HUDEP-2 (cell line): ENCODE data around the gene CYP4A22.
A peak's percentile ranks its signal among the peaks of the same experiment; 100 is the strongest.
"Not testable (repeated sequence)": the region's sequence is repeated elsewhere in the genome, so short reads cannot be mapped to it uniquely, and the experiment has no call there.

ENCODE experiments used
- DNase-seq, 76 experiments: peaks; one replicate each; lab custom pipeline; 2025; ENCODE audit not compliant: unreplicated experiment in 76 of 76; lab: John Stamatoyannopoulos, UW

Gene CYP4A22

DNA sequence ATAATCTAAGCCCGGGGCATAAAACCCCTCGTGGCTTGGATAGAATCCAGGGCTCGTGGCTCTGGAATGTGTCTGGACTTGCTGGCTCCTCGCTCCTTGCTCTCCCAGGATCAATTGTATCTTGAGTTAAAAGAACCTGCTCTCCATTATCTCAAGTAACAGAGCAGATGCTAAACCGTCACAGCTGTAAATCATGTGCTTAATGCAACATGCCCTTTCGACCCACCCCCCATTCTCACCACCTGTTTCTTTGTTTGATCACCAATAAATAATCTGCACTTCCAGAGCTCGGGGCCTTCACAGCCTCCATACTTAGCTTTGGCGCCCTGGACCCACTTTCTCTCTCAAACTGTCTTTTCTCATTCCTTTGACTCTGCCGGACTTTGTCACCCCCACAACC, 11.9 kb downstream of the CYP4A22 start:
- not testable (repeated sequence) for DNase-seq

DNA sequence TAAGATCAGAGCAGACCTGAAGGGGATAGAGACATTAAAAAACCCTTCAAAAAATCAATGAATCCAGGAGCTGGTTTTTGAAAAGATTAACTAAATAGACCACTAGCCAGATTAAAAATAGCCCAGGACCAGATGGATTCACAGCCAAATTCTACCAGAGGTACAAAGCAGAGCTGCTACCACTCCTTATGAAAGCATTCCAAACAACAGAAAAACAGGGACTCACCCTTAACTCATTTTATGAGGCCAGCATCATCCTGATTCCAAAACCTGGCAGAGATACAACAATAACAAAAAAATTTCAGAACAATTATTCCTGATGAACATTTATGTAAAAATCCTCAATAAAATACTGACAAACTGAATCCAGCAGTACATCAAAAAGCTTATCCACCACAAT, 19.2 kb downstream of the CYP4A22 start:
- not testable (repeated sequence) for DNase-seq

DNA sequence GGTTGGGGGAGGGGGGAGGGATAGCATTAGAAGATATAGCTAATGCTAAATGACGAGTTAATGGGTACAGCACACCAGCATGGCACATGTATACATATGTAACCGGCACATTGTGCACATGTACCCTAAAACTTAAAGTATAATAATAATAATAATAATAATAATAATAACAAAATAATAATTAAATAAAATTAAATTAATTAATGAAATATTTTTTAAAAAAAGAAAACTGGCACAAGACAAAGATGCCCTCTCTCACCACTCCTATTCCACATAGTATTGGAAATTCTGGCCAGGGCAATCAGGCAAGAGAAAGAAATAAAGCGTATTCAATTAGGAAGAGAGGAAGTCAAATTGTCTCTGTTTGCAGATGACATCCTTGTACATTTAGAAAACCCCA, 20.7 kb downstream of the CYP4A22 start:
- not testable (repeated sequence) for DNase-seq

DNA sequence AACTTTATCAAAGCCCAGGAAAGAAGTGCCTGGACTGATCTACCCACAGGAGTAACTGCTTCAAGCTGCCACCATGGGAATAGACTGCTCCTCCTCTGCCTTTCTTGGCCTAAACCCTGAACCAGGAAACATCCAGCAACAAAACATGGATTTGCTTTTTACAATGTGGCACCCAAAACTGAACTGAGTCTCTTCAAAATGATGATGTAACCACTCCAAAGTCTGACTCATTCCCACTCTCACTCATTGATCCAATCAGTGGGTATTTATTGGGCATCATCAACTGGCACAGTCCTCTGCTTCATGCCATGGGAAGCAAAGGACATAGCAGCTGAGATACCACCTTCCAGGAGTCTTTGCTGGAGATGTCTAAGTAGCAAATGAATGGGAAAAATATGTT, 23.5 kb downstream of the CYP4A22 start:
- DNase-seq, result no peak

DNA sequence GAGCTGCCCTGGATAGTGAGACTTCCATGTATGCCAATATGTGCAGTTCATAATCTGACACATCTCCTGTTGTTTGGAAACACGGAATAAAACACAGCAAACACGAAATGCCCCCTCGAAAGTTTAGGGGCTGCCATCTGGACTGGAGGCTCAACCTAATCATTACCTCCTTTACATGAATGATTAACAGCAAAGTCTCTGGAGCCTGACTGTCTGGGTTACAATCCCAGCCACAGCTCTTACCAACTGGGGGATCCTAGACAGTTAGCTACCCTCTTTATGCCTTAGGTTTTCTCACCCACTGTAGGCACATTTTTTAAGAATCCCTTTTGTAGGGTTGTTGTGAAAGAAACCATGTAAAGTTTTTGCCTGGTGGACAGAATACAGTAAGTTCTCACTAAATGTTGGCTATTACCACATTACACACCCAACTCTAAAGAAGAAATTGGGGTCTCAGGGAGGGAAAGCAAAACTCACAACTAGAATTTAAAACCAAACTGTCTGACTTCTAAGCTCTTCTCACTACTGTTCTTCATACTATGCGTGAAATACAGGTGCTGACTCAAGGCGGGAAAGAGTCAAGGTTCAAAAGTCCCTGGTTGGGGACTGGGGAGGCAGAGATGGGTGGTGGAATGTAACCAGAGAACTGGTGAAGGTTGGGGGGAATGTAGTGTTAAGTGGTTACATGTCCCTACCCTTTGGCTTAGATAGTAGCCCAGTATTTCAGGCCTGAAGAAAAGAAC, 24.2 kb downstream of the CYP4A22 start:
- DNase-seq, result no peak

DNA sequence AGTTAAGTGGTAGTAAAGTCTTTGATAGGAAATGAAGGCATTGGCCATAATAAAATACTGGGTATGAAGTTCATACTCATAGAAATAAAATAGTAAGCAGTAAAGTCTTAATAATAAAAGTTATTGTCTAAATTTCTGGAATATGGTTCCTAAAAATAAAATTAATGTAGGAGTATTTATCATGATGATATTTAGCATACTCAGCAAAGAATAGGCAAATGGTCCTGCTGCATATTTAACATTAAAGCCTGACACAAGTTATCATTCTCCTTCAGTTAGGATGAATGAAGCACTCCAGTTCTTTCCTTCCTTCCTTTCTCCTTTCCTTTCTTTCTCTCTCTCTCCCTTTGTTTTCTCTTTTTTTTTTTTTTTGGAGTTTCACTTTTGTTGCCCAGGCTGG, 27.3 kb downstream of the CYP4A22 start:
- DNase-seq, result no peak

DNA sequence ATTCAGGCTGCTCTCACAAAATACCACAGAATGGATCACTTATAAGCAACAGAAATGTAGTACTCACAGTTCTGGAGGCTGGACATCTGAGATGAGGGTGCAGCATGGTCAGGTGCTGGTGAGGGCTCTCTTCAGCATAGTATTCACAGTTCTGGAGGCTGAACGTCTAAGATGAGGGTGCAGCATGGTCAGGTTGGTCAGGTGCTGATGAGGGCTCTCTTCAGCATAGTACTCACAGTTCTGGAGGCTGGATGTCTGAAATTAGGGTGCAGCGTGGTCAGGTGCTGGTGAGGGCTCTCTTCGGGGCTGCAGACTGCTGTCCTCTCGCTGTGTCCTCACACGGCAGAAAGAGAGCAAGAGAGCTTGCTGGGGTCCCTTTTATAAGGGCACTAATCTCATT, 35.5 kb downstream of the CYP4A22 start:
- DNase-seq, result no peak

DNA sequence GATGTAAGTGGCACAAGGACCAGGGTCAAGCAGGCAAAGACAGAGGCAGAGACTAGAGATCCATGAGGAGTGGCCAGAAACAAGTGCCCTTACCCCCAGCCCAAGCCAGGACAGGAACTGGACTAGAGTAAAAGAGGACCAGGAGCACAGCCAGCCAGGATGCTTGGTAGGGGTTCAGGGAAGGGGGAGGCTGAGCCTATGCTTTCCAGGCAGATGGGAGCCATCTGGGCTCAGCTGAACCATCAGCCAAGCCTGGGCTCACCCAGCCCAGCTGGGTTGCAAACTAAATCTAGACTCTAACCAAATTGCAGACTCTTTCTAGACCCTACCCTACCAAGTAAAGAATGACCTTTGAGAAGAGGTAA, 37.4 kb downstream of the CYP4A22 start:
- no peak for DNase-seq

DNA sequence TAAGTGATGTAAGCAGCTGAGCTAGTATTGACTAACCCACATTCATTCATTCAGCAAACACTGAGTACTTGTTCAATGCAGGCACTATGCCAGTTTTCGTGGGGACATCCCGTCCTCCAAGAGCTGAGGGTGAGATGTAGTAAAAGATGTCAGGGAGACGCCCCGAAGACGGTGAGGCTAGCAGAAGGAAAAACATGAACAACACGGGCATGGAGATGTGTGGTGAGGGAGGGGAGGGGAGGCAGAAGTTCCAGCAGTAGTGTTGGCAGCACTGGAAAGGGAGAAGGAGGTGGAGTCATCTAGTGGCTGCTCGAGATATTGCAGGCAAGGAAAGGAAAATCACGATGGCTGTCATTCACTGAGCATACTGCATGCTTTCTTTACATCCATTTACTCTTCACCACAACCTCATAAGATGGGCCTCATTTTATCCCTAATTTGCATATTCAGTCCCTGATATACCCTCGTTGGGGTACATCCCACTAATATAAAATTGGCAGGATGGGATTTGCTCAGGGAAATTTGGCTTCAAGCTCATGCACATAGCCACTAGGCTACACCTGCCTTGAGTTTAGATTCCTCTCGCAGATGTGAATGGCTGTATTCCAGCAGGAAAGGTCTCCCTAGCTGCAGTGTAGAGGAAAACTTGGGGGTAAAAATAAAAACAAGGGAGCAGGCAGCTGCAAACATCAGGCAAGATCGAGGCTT, 38.1 kb downstream of the CYP4A22 start:
- DNase-seq, result peak in 49 of 76 experiments; percentile 7 to 72 (median 35)

DNA sequence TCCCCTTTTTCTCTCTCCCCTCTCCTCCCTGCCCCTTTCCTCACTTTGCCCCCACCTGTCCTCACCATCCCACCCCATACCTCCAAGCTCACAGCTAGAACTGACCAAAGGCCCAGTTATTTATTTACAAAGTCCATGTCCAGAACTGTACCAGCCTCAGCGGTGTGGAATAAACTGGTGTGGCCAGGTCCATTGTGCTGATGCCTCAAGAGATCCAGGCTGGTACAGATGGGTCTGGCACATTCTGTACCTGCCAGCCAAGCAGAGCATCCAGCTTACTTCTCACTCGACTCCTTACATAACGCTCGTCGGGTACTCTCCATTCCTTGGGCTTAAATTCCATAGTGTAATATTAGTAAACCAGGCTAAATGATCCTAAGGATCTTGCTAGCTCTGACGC, 40.8 kb downstream of the CYP4A22 start:
- DNase-seq, result no peak

DNA sequence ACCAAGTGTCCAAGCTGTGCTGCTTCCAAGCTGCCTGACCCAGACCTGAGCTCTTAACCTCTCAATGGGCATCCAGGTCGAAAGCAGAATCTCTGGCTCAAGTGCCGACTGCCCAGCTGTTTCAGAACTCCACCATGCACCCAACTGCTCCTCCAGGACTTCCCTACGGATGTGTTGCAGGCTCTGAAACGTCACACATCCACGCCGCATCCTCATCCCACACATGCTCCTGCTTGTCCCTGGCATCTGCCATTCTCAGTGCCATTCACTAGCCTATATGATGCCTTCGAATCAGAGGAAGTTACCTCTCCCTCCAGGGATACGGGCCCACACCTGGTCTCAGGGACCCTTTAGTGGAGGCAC, 41.4 kb downstream of the CYP4A22 start:
- DNase-seq, result no peak

DNA sequence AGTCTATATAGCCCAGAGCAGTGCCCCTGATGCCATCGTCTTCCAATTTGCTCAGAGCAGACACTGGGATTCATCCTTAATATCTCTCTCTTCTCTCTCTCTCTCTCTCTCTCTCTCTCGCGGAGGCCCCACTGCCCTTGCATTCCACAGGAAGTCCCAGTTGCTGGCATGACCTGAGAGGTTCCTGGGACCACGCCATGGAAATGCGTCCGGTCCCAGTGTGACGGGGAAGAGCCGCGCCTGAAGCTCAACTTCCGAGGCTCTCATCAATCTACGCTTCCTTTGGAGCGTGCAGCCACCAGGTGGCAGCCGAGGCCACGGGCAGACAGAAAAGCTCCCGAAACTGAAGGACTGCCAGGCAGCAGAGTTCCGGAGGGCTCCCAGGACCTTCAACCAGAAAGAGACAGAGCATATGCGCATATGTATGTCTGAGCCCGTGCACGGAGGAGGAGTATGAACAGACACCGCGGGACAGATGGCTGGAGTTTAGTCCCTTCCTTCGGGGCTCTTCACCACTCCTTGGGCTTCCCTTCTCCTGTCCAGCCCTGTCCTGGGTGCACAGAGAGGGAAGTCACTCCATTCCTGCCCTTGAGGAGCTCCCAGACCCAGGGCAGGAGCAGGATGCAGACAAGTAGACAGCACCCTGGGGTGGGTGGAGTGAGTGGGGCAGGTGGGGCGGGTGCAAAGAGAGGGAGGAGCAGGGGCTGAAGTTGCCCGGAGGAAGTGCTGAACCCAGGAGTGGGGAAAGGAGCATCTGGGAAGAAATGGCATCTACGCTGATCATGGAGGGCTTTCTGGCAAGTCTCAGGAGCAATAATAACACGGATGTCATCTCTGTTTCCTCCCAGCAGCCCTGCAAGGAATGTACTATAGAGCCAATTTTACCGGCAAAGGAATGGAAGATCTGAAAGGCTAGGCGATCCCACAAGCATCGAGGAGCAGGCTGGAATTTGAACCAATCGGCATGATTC, 42.1 kb downstream of the CYP4A22 start:
- peak in 74 of 76 experiments; percentile 27 to 95 (median 88) for DNase-seq

DNA sequence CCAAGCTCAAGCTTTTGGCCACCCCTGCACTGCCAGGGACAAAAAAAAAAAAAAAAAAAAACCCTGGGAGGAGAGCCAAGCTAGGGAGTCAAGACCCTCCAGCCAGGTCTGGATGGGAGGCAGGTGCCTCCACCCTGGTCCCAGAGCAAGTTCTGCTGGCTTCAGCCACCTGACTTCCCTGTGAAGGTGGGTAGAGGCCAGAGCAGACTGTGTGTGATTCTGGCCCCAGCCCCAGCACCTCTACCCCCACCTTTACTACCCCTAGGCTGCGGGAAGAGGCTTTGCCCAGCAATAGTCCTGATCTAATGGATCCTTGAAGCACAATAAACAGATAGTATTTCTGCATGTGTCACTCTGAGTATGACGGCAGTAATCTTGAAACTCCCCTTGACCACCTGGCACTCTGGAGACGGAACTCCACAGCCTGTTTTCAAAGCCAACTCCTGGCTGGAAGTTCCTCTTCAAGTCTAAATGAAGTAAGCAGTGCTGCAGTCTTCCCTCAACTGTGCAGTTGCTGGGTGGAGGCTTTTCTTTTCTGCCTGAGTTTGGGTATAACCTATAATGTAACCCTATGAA, 42.8 kb downstream of the CYP4A22 start:
- peak in 16 of 76 experiments; percentile 35 to 78 (median 56) for DNase-seq

DNA sequence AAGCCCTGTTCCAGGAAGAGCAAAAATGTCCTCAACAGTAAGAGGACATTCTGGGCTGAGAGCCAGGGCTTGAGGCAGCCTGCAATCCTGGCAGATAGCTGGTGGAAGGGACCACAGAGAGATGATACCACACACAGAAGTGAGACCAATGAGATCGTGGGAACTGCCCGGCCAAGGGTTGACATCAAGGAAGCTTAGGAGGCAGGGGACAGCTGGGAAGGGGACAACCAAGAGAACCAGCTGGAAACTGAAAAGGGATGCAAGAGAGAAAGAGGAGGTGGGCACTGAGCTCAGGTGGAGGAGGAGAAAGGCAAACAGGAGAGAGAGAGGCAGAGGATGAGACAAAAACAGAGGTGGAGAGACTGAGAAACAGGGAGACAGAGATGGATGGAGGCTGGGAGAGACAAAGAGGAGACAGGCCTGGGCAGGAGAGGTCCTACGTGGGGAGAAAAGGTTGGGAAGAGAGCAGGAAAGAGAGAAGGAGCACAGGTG, 43.4 kb downstream of the CYP4A22 start:
- DNase-seq, result peak in 72 of 76 experiments; percentile 28 to 89 (median 73)

DNA sequence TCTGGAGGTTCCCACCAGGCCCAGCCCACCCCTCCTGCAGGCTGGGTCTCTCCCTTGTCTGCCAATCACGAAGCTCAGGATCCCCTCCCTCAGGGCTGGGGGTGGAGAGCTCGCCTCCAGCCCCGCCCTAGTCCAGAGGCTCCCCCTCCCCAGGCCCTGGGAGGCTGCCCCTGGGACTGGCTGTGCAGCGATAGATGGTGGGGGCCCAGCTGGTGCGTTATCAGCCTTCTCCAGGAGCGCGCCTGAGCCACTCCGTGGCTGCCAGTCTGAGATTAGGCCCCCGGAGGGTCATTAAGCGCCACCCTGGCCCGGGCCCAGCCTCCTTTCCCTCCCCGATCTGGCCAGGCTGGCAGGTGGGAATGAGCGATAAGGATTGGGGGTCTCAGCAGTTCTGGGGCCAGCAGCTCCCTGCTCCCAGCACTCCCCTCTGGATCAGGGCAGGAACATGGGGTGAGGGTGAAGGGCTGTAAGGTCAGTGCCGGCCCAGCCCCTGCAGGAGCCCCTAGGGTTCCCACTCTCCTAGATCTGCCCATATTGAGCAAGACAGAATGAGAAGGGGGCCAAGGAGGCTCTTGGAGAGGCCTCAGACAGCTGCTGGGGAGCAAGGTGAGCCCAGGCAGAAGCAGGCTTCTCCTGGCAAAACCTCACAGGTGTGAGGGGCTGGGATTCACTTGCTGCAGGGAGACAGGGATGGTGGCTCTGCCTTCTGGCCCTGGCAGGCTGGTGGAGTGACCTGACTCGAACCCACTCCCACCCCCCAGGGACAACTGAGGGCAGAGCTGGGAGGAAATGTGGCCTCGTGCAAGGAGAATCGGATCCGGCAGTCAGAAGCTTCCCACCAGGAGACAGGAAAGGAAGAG, 44.1 kb downstream of the CYP4A22 start:
- DNase-seq, result peak in 75 of 76 experiments; percentile 88 to 99 (median 96)

DNA sequence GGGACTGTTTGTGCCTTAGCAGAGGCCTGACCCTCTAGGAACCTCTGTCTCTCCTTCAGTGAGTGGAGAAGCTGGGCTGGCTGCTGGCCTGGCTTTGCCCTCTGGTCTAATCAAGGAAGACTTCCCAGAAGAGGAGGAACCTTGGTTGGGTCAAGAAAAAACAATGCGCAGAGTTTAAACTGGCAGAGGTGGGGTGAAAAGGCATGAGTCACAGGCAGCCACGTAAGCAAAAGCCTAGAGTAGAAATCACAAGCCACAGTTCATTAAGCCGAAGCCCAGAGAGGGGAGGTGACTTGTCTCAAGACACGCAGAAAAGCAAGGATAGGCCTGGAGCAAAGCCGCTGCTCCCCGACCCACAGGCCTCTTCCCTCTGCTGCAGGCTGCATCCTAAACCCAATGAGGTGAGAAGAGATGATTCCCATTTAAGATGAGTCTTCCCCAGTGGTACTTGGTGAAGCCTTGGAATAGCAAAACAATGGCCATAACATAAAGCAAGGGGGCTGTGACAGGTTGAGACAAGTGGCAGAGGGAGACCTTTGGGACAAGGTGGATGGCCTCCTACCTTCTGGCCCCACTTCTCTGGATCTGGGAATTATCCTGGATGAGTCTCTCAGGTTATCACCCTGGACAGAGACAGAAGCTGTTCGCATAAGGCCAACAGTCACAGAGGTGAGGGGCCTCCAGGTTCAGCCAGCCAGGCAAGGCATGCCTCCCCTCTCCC, 44.9 kb downstream of the CYP4A22 start:
- DNase-seq, result peak in 72 of 76 experiments; percentile 35 to 93 (median 78)

DNA sequence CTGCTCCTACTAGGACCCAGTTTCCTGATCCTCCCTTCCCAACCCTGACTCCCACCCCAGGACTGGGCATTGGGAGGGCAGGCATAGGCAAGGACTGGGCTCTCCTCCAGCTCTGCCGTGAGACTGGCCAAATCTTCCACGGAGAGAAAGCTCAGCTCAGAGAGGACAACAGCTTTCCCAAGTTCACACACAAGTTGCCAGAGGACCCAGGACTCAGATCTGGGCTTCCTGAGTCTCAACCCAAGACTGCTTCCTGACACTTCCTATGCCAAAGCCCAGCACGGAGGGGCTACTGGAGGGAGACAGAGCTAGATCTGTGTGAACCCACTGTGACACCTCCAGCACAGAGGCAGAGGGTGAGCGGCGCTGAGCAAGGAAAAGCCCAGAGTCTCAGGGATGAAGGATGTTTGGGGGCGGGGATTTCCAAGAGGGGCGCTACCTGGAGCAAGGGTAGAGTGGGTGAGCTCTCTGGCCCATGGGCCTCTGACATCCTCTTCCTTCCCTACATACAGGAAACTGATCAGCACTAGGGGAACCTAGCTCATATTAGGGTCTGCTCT, 45.5 kb downstream of the CYP4A22 start:
- peak in 2 of 76 experiments; percentile 23 to 34 for DNase-seq

DNA sequence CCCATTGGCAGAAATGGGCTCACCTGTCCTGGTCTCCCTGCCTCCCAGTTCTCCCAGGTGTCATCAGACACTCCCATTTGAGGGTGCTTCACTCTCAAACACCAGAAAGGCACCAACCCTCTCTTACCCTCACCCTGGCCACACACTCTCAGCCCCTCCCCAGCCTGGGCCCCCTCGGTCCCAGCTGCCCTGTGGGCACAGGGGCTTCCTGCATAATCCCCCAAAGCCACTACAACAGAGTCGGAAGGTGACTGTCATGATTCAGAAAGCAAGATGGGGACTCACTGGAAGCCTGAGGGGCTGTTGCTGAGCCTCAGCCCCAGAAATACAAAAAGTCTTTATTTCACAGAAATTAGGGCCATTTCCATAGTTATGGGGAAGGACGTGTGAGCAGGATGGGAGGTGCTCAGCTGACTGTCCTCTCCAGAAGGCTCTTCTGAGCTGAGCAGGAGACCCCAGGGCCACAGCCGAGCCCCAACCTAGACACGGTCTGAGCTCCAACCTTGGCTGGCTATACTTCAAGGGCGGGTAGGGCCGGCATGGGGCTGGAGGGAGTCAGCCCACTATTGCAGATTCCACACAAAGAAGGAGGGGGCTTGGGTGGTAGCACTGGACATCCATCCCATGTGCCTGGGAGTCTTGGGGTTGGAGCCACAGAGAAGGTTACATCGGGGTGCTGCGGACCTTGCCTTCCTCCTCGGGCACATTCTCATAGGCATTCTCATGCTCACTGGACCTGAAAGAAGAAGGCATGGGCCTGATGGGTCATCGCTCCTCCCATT, 46.3 kb downstream of the CYP4A22 start:
- no peak for DNase-seq
